Right atrium auricular region (tissue), 2 donors: ENCODE measurements around the gene NPRL2. TPM values are rescaled to one million over a fixed set of nuclear protein-coding genes. Genes with fewer than 3 reads are reported as not detected.

Source experiments
- DNase-seq: peaks from one replicate; pipeline ENCODE4 v3.0.0-alpha.2; 2019; ENCODE audit warnings: low spot score
- H3K27ac ChIP-seq, 2 donors: fragments of 200-600 bp; sonication (generic); 1 replicate in 1 of 2; 2 replicates in 1 of 2; pipeline ENCODE4 v1.5.1; 2016 to 2019
- H3K27me3 ChIP-seq, 2 donors: fragments of 200-600 bp; sonication (generic); one replicate each; pipeline versions ENCODE4 v1.5.1 to v1.6.0; 2017 to 2019
- H3K36me3 ChIP-seq: fragments of 200-600 bp; sonication (generic); one replicate; pipeline ENCODE4 v1.5.1; 2016
- H3K4me1 ChIP-seq, 2 donors: fragments of 200-600 bp; sonication (generic); one replicate each; pipeline versions ENCODE4 v1.5.1 to v1.6.0; 2017 to 2019
- H3K4me3 ChIP-seq, 2 donors: fragments of 200-600 bp; sonication (generic); 1 replicate in 1 of 2; 2 replicates in 1 of 2; pipeline ENCODE4 v1.5.1; 2017 to 2019; ENCODE audit warnings: mild to moderate bottlenecking in 1 of 2, moderate library complexity in 1 of 2
- H3K9me3 ChIP-seq, 2 donors: fragments of 200-600 bp; sonication (generic); one replicate each; pipeline ENCODE4 v1.5.1; 2019
- CTCF ChIP-seq, 2 donors: fragments of 200-600 bp; sonication (generic); IDR thresholded peaks; one replicate each; pipeline ENCODE4 v1.5.1; 2019; ENCODE audit warnings: antibody characterized with exemption in 2 of 2
- total RNA-seq, 2 donors: library from RNA; depleted of rRNA; stranded (reverse); fragments of >200 nt; gene quantifications; one replicate each; pipeline ENCODE4 v1.1.0, GENCODE V29; 2016

NPRL2 gene
- total RNA-seq, 2 donors from 2014 or later, result 12.5 to 20.3 TPM

- Histone ChIP-seq H3K4me3 (peak overlapping the region; percentile 42 to 43), H3K27me3 (no peaks in the 10 kb centered on the region), H3K36me3 (no peaks in the 10 kb centered on the region), H3K9me3 (no peaks in the 10 kb centered on the region), H3K4me1 (peaks cover 0 to 50% of the 10 kb centered on the region in 2 donors), H3K27ac (peak overlapping the region; percentile 89 to 90)
- no peak for DNase-seq
- no peak for TF ChIP-seq CTCF (IDR thresholded peaks at IDR 0.05)
Measured at GRCh38 chr3:50302095-50303012, 48.2 kb downstream of the NPRL2 start.

- TF ChIP-seq CTCF (IDR thresholded peaks at IDR 0.05), result no peak
- no peaks in the 10 kb centered on the region for H3K27me3 ChIP-seq
- H3K4me3 ChIP-seq, result peak overlapping the region in 1 of 2 donors; percentile 65
- H3K4me1 ChIP-seq, result peaks cover 0 to 50% of the 10 kb centered on the region in 2 donors
- peak overlapping the region; percentile 89 to 90 for H3K27ac ChIP-seq
- H3K9me3 ChIP-seq, result no peaks in the 10 kb centered on the region
- DNase-seq, result no peak
- no peaks in the 10 kb centered on the region for H3K36me3 ChIP-seq
Measured at GRCh38 chr3:50300681-50301254, 49.8 kb downstream of the NPRL2 start.

GRCh38 chr3:50299929-50300680 lies 50.5 kb downstream of the NPRL2 start:
- Histone ChIP-seq H3K36me3 (no peaks in the 10 kb centered on the region), H3K4me3 (peak overlapping the region; percentile 35 to 65), H3K27ac (peak overlapping the region; percentile 89 to 90), H3K9me3 (no peaks in the 10 kb centered on the region), H3K4me1 (peaks cover 0 to 50% of the 10 kb centered on the region in 2 donors), H3K27me3 (no peaks in the 10 kb centered on the region)
- no peak for DNase-seq
- no peak for TF ChIP-seq CTCF (IDR thresholded peaks at IDR 0.05)

GRCh38 chr3:50299638-50299928 lies 51.0 kb downstream of the NPRL2 start:
- no peak for TF ChIP-seq CTCF (IDR thresholded peaks at IDR 0.05)
- peaks cover 0 to 50% of the 10 kb centered on the region in 2 donors for H3K4me1 ChIP-seq

GRCh38 chr3:50298836-50299637 lies 51.5 kb downstream of the NPRL2 start, which contains the start of the genes HYAL3 and NAA80:
TSS of gene HYAL3 (minus strand) at chr3:50299405. CDS start at chr3:50295602, 3,803 bp downstream.
TSS of gene NAA80 (minus strand) at chr3:50299405. CDS start at chr3:50297463, 1,942 bp downstream.
- peaks cover 0 to 50% of the 10 kb centered on the region in 2 donors for H3K4me1 ChIP-seq
- peak within 1 kb of the TSS; percentile 39 to 65 for H3K4me3 ChIP-seq
- H3K27ac ChIP-seq, result peak within 1 kb of the TSS; percentile 89 to 90
- TF ChIP-seq CTCF (IDR thresholded peaks at IDR 0.05), result peak in 1 of 2 donors; percentile 41
- peak; percentile 100 for DNase-seq
- H3K27me3 ChIP-seq, result no peaks in the 10 kb centered on the region
- H3K9me3 ChIP-seq, result no peaks in the 10 kb centered on the region
- no peaks in the 10 kb centered on the region for H3K36me3 ChIP-seq

More at GRCh38 chr3:50299638-50299928, 51.0 kb downstream of the NPRL2 start:
- no peaks in the 10 kb centered on the region for H3K9me3 ChIP-seq
- no peaks in the 10 kb centered on the region for H3K27me3 ChIP-seq
- no peaks in the 10 kb centered on the region for H3K36me3 ChIP-seq
- DNase-seq, result no peak
- peak overlapping the region; percentile 35 to 65 for H3K4me3 ChIP-seq
- peak overlapping the region; percentile 89 to 90 for H3K27ac ChIP-seq
